22Rv1 (cell line): ENCODE results near the gene LGSN.

Experiments
- CTCF ChIP-seq: fragments of 450-650 bp; IDR thresholded peaks from 2 replicates; pipeline ENCODE4 v1.5.1; 2017; ENCODE audit warnings: mild to moderate bottlenecking
- ZFX ChIP-seq: fragments of 450-650 bp; IDR thresholded peaks from 2 replicates; pipeline ENCODE4 v1.6.1; 2017; ENCODE audit warnings: antibody characterized with exemption, borderline replicate concordance

- TF ChIP-seq CTCF (peak; percentile 42), ZFX (no peak)
These were observed 33.5 kb upstream of the LGSN start for GRCh38 chr6:63353286-63353630.
